ENCODE measurements around the gene TMUB1. TPM values are rescaled to one million over a fixed set of nuclear protein-coding genes. Genes with fewer than 3 reads are reported as not detected.

The TMUB1 gene
- total and polyA plus RNA-seq, 9 of the 15 experiments (the other 6 are each of a cell fraction or from before 2014, with no cell fraction given) = 0.14 to 241 (median 74.1) TPM

- TF ChIP-seq BCOR (IDR thresholded peaks at IDR 0.05) = 0 out of 2 replicates have a peak, but pooled peaks have one; percentile 29
- TF ChIP-seq MTA1 (IDR thresholded peaks at IDR 0.05; ENCODE audit: borderline replicate concordance) = peak; percentile 40; the same call in 1 of the 2 replicates
- no peak for TF ChIP-seq RFX7 (CRISPR knock-in tag; IDR thresholded peaks at IDR 0.05)
- no peak for TF ChIP-seq PTBP1 (IDR thresholded peaks at IDR 0.05; ENCODE audit: low read depth, low read length)
- TF ChIP-seq NCOA1 (IDR thresholded peaks at IDR 0.05; ENCODE audit: low read depth) = no peak
- TF ChIP-seq SMAD2 (IDR thresholded peaks at IDR 0.05; ENCODE audit: low read depth, low read length) = no peak
- TF ChIP-seq MAFK (IDR thresholded peaks at IDR 0.05; ENCODE audit: low read length) = no peak
- TF ChIP-seq, protein P1, sequence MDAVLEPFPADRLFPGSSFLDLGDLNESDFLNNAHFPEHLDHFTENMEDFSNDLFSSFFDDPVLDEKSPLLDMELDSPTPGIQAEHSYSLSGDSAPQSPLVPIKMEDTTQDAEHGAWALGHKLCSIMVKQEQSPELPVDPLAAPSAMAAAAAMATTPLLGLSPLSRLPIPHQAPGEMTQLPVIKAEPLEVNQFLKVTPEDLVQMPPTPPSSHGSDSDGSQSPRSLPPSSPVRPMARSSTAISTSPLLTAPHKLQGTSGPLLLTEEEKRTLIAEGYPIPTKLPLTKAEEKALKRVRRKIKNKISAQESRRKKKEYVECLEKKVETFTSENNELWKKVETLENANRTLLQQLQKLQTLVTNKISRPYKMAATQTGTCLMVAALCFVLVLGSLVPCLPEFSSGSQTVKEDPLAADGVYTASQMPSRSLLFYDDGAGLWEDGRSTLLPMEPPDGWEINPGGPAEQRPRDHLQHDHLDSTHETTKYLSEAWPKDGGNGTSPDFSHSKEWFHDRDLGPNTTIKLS (IDR thresholded peaks at IDR 0.05; ENCODE audit: borderline replicate concordance, low read depth) = peak; percentile 41
- TF ChIP-seq ZNF143 (CRISPR knock-in tag; IDR thresholded peaks at IDR 0.05) = no peak
- TF ChIP-seq MYBL2 (IDR thresholded peaks at IDR 0.05; ENCODE audit: low read depth) = no peak
- TF ChIP-seq MYBL2 (CRISPR knock-in tag; IDR thresholded peaks at IDR 0.05; ENCODE audit: borderline replicate concordance) = no peak
- no peak for TF ChIP-seq GATA2 (CRISPR knock-in tag; IDR thresholded peaks at IDR 0.05)
- no peak for TF ChIP-seq SAFB2 (IDR thresholded peaks at IDR 0.05; ENCODE audit: borderline replicate concordance, low read depth, low read length, severe bottlenecking)
- TF ChIP-seq KDM1A (IDR thresholded peaks at IDR 0.05) = no peak
- TF ChIP-seq ATF4 (CRISPR knock-in tag; IDR thresholded peaks at IDR 0.05) = no peak
- TF ChIP-seq NFE2L1 (tag; IDR thresholded peaks at IDR 0.05; ENCODE audit: borderline replicate concordance, low read depth) = no peak
- no peak for TF ChIP-seq KHSRP (IDR thresholded peaks at IDR 0.05)
- TF ChIP-seq RNF2 (IDR thresholded peaks at IDR 0.05) = no peak
- peak; percentile 61 for TF ChIP-seq CHD4 (IDR thresholded peaks at IDR 0.05; ENCODE audit: insufficient read depth, insufficient replicate concordance, low read depth, low read length, poor library complexity, severe bottlenecking)
- no peak for TF ChIP-seq ZKSCAN8 (CRISPR knock-in tag; IDR thresholded peaks at IDR 0.05)
- TF ChIP-seq ZNF57 (CRISPR knock-in tag; IDR thresholded peaks at IDR 0.05) = no peak
- TF ChIP-seq, protein P2, sequence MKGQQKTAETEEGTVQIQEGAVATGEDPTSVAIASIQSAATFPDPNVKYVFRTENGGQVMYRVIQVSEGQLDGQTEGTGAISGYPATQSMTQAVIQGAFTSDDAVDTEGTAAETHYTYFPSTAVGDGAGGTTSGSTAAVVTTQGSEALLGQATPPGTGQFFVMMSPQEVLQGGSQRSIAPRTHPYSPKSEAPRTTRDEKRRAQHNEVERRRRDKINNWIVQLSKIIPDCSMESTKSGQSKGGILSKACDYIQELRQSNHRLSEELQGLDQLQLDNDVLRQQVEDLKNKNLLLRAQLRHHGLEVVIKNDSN (CRISPR knock-in tag; IDR thresholded peaks at IDR 0.05) = no peak
- TF ChIP-seq HBP1 (CRISPR knock-in tag; IDR thresholded peaks at IDR 0.05) = no peak
Measured at GRCh38 chr7:151087245-151088018, 4.1 kb upstream of the TMUB1 start (continued).

Measured in K562 (cell line).